Endothelial cell (in vitro differentiated cells): ENCODE measurements around the gene UBE3B. TPM values are rescaled to one million over a fixed set of nuclear protein-coding genes. Genes with fewer than 3 reads are reported as not detected.
"Not testable (repeated sequence)": the region's sequence is repeated elsewhere in the genome, so short reads cannot be mapped to it uniquely, and the experiment has no call there.

Source experiments
- DNase-seq: peaks from one replicate; pipeline ENCODE4 v3.0.0; 2021; ENCODE audit warnings: low spot score
- H3K27ac Mint-ChIP-seq: one replicate; pipeline ENCODE4 v1.8.0; 2021; ENCODE audit warnings: mixed read lengths, inconsistent platforms; ENCODE audit not compliant: unreplicated experiment
- H3K27me3 Mint-ChIP-seq: one replicate; pipeline ENCODE4 v1.8.0; 2021; ENCODE audit warnings: mild to moderate bottlenecking, moderate library complexity, mixed read lengths, inconsistent platforms; ENCODE audit not compliant: unreplicated experiment
- H3K36me3 Mint-ChIP-seq: one replicate; pipeline ENCODE4 v1.8.0; 2021; ENCODE audit warnings: mild to moderate bottlenecking, low read depth, mixed read lengths, inconsistent platforms; ENCODE audit not compliant: unreplicated experiment
- H3K4me1 Mint-ChIP-seq: one replicate; pipeline ENCODE4 v1.8.0; 2021; ENCODE audit warnings: mild to moderate bottlenecking, mixed read lengths, inconsistent platforms; ENCODE audit not compliant: unreplicated experiment
- H3K4me3 Mint-ChIP-seq: one replicate; pipeline ENCODE4 v1.8.0; 2021; ENCODE audit warnings: mild to moderate bottlenecking, mixed read lengths, inconsistent platforms; ENCODE audit not compliant: unreplicated experiment
- H3K9me3 Mint-ChIP-seq: one replicate; pipeline ENCODE4 v1.8.0; 2021; ENCODE audit warnings: mixed read lengths, inconsistent platforms; ENCODE audit not compliant: unreplicated experiment
- total RNA-seq: library from RNA; stranded (reverse); fragmentation: NEBNext Ultra II Directional; extraction: Animal tissue kit (Norgen Biotek cat#: 25700); gene quantifications from one replicate; pipeline ENCODE4 v1.2.1, GENCODE V29; 2021; ENCODE audit not compliant: unreplicated experiment
- TF ChIP-seq, protein P1 (sequence below): fragments of 200-600 bp; sonication (generic); IDR thresholded peaks from one replicate; pipeline ENCODE4 v1.5.0; 2021; ENCODE audit warnings: antibody characterized with exemption; ENCODE audit not compliant: unreplicated experiment

The UBE3B gene
- total RNA-seq, 1 donor from 2014 or later: 44.3 TPM

DNA sequence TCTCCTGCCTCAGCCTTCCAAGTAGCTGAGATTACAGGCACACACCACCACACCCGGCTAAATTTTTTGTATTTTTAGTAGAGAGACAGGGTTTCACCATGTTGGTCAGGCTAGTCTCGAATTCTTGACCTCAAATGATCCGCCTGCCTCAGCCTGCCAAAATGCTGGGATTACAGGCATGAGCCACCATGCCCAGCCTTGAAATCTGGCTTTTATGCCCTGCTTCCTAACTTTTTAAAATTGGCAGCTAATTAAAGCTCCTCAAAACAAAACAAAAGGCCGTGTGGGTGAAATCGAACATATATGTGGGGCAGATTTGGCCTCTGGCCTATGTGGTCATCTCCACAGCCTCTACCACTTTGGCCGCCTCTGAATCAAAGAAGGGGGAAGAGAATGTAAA is 38.3 kb upstream of the UBE3B start:
- Mint-ChIP-seq H3K36me3 (peaks cover 18% of the 10 kb centered on the region), H3K4me1 (peaks cover 36% of the 10 kb centered on the region), H3K27me3 (no peaks in the 10 kb centered on the region), H3K27ac (no peak overlapping the region), H3K9me3 (no peaks in the 10 kb centered on the region), H3K4me3 (no peak overlapping the region)
- TF ChIP-seq, protein P1, sequence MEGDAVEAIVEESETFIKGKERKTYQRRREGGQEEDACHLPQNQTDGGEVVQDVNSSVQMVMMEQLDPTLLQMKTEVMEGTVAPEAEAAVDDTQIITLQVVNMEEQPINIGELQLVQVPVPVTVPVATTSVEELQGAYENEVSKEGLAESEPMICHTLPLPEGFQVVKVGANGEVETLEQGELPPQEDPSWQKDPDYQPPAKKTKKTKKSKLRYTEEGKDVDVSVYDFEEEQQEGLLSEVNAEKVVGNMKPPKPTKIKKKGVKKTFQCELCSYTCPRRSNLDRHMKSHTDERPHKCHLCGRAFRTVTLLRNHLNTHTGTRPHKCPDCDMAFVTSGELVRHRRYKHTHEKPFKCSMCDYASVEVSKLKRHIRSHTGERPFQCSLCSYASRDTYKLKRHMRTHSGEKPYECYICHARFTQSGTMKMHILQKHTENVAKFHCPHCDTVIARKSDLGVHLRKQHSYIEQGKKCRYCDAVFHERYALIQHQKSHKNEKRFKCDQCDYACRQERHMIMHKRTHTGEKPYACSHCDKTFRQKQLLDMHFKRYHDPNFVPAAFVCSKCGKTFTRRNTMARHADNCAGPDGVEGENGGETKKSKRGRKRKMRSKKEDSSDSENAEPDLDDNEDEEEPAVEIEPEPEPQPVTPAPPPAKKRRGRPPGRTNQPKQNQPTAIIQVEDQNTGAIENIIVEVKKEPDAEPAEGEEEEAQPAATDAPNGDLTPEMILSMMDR: no peak
- no peak for DNase-seq

DNA sequence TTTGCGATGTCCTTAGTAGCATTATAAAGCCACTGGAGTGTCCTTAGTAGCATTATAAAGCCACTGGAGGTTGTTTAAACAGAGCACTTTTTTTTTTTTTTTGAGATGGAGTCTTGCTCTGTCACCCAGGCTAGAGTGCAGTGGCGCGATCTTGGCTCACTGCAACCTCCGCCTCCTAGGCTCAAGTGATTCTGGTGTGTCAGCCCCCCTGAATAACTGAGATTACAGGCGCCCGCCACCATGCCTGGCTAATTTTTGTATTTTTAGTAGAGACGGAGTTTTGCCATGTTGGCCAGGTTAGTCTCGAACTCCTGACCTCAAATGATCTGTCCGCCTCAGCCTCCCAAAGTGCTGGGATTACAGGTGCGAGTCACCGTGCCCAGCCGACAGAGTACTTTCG is 37.5 kb upstream of the UBE3B start:
- not testable (repeated sequence) for H3K9me3 Mint-ChIP-seq, H3K27me3 Mint-ChIP-seq, H3K27ac Mint-ChIP-seq, H3K4me3 Mint-ChIP-seq, DNase-seq
- peaks cover 38% of the 10 kb centered on the region for H3K4me1 Mint-ChIP-seq
- peaks cover 17% of the 10 kb centered on the region for H3K36me3 Mint-ChIP-seq

DNA sequence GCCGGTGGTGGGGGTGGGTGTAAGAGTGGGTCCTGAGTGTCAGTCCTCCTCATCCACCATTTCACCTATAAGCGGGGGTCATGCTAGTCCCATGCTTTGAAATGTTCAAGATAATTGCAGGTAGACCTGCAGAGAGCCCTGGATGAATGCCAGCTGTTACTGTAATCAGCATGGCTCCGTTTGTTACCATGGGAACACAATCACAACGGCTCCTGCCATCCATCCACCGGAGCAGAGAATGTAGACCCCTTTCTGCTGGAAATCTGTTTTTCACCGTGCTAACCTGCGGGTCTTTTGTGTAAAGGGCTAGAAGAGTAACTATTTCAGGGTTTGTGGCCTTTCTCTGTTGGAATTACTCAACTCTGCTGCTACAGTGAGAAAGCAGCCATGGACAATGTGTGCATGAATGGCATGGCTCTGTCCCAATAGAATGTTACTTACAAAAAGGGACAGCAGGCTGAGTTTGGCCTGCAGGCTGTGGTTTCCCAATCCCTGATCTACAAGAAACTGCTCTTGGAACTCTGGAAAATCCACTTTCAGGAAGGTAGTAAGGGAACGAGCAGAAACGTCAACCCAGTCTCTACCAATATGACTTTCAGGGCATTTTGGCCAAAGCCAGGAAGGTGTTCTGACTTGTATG is 36.5 kb upstream of the UBE3B start:
- TF ChIP-seq, protein P1: no peak
- Mint-ChIP-seq H3K4me1 (peaks cover 38% of the 10 kb centered on the region), H3K9me3 (no peaks in the 10 kb centered on the region), H3K36me3 (peaks cover 17% of the 10 kb centered on the region), H3K4me3 (no peak overlapping the region), H3K27me3 (no peaks in the 10 kb centered on the region), H3K27ac (peak overlapping the region; percentile 24)
- DNase-seq: no peak

DNA sequence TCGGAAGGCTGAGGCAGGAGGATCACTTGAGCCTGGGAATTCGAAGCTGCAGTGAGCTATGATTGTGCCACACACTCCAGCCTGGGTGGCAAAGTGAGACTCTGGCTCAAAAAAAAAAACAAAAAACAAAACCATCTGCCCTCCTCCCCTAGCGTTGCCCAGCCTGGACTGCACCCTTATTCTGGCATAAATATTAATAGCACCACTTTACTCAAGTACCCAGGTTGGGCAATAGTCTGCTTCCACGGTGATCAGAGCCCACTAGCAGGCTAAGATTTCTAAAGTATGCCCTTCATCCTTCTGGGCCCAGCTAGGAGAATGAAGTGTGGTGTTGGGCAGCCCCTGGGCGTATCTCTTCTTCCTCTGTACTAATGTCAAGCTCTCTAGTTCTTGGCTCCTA is 33.6 kb upstream of the UBE3B start:
- no peaks in the 10 kb centered on the region for H3K9me3 Mint-ChIP-seq
- no peak overlapping the region for H3K4me3 Mint-ChIP-seq
- H3K27ac Mint-ChIP-seq: peak overlapping the region; percentile 94
- H3K27me3 Mint-ChIP-seq: peaks cover 2% of the 10 kb centered on the region
- H3K36me3 Mint-ChIP-seq: peaks cover 30% of the 10 kb centered on the region
- peaks cover 35% of the 10 kb centered on the region for H3K4me1 Mint-ChIP-seq
- TF ChIP-seq, protein P1: no peak
- DNase-seq: no peak

DNA sequence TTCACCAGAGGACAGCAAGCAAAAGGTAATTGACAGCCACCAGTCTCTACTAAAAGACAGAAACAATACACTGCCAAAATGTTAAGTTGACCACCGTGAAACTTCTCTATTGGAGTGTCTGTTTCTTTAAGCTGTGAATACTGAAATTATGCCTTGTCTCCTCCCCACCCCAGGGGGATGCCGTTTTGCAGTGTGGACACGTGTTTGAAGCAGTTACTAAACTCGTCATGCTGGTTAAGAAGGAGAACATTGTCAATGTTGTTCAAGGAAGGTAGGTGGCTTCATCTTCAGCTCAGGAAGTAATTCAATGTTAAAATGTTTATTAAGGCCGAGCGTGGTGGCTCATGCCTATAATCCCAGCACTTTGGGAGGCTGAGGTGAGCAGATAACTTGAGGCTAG is 33.2 kb upstream of the UBE3B start:
- H3K4me1 Mint-ChIP-seq: peaks cover 39% of the 10 kb centered on the region
- H3K4me3 Mint-ChIP-seq: no peak overlapping the region
- peaks cover 34% of the 10 kb centered on the region for H3K36me3 Mint-ChIP-seq
- DNase-seq: no peak
- peaks cover 2% of the 10 kb centered on the region for H3K27me3 Mint-ChIP-seq
- H3K9me3 Mint-ChIP-seq: no peaks in the 10 kb centered on the region
- TF ChIP-seq, protein P1: no peak
- peak overlapping the region; percentile 94 for H3K27ac Mint-ChIP-seq
